Measurements from ENCODE around the gene TMUB2. TPM values are rescaled to one million over a fixed set of nuclear protein-coding genes. Genes with fewer than 3 reads are reported as not detected.

Gene TMUB2
- total and polyA plus RNA-seq, 2 donors (not counting 1 experiment from before 2014, with no cell fraction given) = 37.3 to 45.4 TPM

DNA sequence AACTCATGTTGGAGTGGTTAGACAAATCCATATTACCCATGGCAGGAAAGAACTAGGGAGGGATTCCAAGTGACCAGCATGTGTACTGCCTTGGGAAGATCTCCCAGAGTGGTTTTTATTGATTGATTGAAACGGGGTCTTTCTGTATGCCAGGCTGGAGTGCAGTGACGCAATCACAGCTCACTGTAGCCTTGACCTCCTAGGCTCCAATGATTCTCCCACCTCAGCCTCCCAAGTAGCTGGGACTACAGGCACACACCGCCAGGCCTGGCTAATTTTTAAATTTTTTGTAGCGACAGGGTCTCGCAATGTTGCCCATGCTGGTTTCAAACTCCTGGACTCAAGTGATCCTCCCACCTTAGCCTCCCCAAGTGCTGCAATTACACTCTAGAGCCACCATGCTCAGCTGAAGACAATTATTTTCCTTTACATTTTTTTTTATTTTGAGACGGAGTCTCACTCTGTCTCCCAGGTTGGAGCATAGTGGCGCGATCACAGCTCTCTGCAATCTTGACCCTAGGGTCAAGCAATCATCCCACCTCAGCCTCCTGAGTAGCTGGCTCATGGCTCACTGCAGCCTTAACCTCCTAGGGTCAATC, 2.5 kb upstream of the TMUB2 start:
- Histone ChIP-seq H3K79me2 (ENCODE audit: control insufficient read depth, insufficient read depth, low read length) (peaks cover 40% of the 10 kb centered on the region), H3K9me3 (ENCODE audit: control insufficient read depth, insufficient read depth, low read depth, low read length) (no peaks in the 10 kb centered on the region), H3K4me2 (ENCODE audit: extremely low read depth, insufficient read depth, low read length) (no peak overlapping the region), H3K9ac (ENCODE audit: insufficient read depth, low read length) (no peak overlapping the region), H3K27ac (ENCODE audit: insufficient read depth, low read length) (no peak overlapping the region), H3K36me3 (ENCODE audit: control insufficient read depth, insufficient read depth, low read length) (peaks cover 7% of the 10 kb centered on the region), H2AFZ (ENCODE audit: low read length) (no peak overlapping the region), H3K27me3 (ENCODE audit: control insufficient read depth, insufficient read depth, low read length) (no peaks in the 10 kb centered on the region), H3K4me3 (replicated peaks in 1 of 4; ENCODE audit: control extremely low read depth in 1 of 4, insufficient read depth in 1 of 4, low read depth in 3 of 4, low read length in 4 of 4) (no peak overlapping the region), H4K20me1 (ENCODE audit: control insufficient read depth, extremely low read depth, insufficient read depth, low read length) (no peaks in the 10 kb centered on the region), H3K4me1 (ENCODE audit: control insufficient read depth, extremely low read depth, insufficient read depth, low read length) (peaks cover 9% of the 10 kb centered on the region)
- no peak for TF ChIP-seq EZH2 (IDR thresholded peaks at IDR 0.05; ENCODE audit: low read length, missing control alignments)
- TF ChIP-seq, protein P1, sequence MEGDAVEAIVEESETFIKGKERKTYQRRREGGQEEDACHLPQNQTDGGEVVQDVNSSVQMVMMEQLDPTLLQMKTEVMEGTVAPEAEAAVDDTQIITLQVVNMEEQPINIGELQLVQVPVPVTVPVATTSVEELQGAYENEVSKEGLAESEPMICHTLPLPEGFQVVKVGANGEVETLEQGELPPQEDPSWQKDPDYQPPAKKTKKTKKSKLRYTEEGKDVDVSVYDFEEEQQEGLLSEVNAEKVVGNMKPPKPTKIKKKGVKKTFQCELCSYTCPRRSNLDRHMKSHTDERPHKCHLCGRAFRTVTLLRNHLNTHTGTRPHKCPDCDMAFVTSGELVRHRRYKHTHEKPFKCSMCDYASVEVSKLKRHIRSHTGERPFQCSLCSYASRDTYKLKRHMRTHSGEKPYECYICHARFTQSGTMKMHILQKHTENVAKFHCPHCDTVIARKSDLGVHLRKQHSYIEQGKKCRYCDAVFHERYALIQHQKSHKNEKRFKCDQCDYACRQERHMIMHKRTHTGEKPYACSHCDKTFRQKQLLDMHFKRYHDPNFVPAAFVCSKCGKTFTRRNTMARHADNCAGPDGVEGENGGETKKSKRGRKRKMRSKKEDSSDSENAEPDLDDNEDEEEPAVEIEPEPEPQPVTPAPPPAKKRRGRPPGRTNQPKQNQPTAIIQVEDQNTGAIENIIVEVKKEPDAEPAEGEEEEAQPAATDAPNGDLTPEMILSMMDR (conservative IDR thresholded peaks at IDR 0.05 in 1 of 2, IDR thresholded peaks at IDR 0.05 in 1 of 2; ENCODE audit: low read depth in 1 of 2, low read length in 2 of 2) = no peak
- DNase-seq (ENCODE audit: low read depth in 2 of 2) = no peak

- peak overlapping the region; percentile 98 for H3K9ac ChIP-seq (ENCODE audit: insufficient read depth, low read length)
- peaks cover 40% of the 10 kb centered on the region for H3K79me2 ChIP-seq (ENCODE audit: control insufficient read depth, insufficient read depth, low read length)
- H2AFZ ChIP-seq (ENCODE audit: low read length) = peak overlapping the region; percentile 96
These were observed 543 bp downstream of the TMUB2 start for GRCh38 chr17:44187131-44187899.

More at GRCh38 chr17:44187131-44187899, 543 bp downstream of the TMUB2 start:
- TF ChIP-seq, protein P1 (conservative IDR thresholded peaks at IDR 0.05 in 1 of 2, IDR thresholded peaks at IDR 0.05 in 1 of 2; ENCODE audit: low read depth in 1 of 2, low read length in 2 of 2) = no peak
- no peak for TF ChIP-seq EZH2 (IDR thresholded peaks at IDR 0.05; ENCODE audit: low read length, missing control alignments)
- no peaks in the 10 kb centered on the region for H4K20me1 ChIP-seq (ENCODE audit: control insufficient read depth, extremely low read depth, insufficient read depth, low read length)
- H3K4me2 ChIP-seq (ENCODE audit: extremely low read depth, insufficient read depth, low read length) = peak overlapping the region; percentile 83
- H3K27ac ChIP-seq (ENCODE audit: insufficient read depth, low read length) = peak overlapping the region; percentile 99
- H3K4me3 ChIP-seq (replicated peaks in 1 of 4; ENCODE audit: control extremely low read depth in 1 of 4, insufficient read depth in 1 of 4, low read depth in 3 of 4, low read length in 4 of 4) = peak overlapping the region; percentile 80 to 100 (median 100)
- H3K36me3 ChIP-seq (ENCODE audit: control insufficient read depth, insufficient read depth, low read length) = peaks cover 14% of the 10 kb centered on the region
- no peaks in the 10 kb centered on the region for H3K27me3 ChIP-seq (ENCODE audit: control insufficient read depth, insufficient read depth, low read length)
- DNase-seq (ENCODE audit: low read depth in 2 of 2) = peak; percentile 42 to 70
- H3K9me3 ChIP-seq (ENCODE audit: control insufficient read depth, insufficient read depth, low read depth, low read length) = no peaks in the 10 kb centered on the region
- peaks cover 9% of the 10 kb centered on the region for H3K4me1 ChIP-seq (ENCODE audit: control insufficient read depth, extremely low read depth, insufficient read depth, low read length)

All from fibroblast of lung (primary cell).